K562 (cell line): ENCODE data around the gene RNPEPL1. TPM values are rescaled to one million over a fixed set of nuclear protein-coding genes. Genes with fewer than 3 reads are reported as not detected.

Experiments used
- ATAC-seq: fragments of 200-7000 bp; cut with Tn5 transposase; 3 replicates; pipeline ENCODE4 v1.9.1; 2020; ENCODE audit warnings: moderate library complexity
- BruUV-seq: library from RNA; stranded (reverse); fragments of 400-500 nt; replicated peaks from 2 replicates; lab custom pipeline; 2021; lab: Mats Ljungman, UMichigan
- CTCF ChIA-PET: fragments of 300-600 bp; formaldehyde crosslinking; extraction: SDS; loops from one replicate; lab custom pipeline; 2021; ENCODE audit warnings: low intra/inter-chr PET ratio; lab: Yijun Ruan, JAX
- POLR2A ChIA-PET: fragments of 300-600, 350-650 bp; sonication (Branson Sonifier 250); formaldehyde crosslinking; extraction: SDS; loops from one replicate; lab custom pipeline; 2021; ENCODE audit warnings: antibody characterized with exemption, inconsistent platforms; lab: Yijun Ruan, JAX
- DNase-seq, 4 experiments: peaks; one replicate each; pipeline versions ENCODE4 v3.0.0 to v3.0.0-alpha.2; 2011 to 2018; ENCODE audit warnings: low spot score in 3 of 4, mixed read lengths in 3 of 4; ENCODE audit errors: extremely low read depth in 1 of 4
- FAIRE-seq: peaks from 2 replicates; lab custom pipeline; 2011; peaks lifted over from hg19 to GRCh38; lab: Jason Lieb, UNC
- H2AFZ ChIP-seq: 2 replicates; pipeline ENCODE4 v1.6.0; 2011; ENCODE audit warnings: low read depth, low read length, control low read depth, inconsistent platforms
- H3K27ac ChIP-seq: fragments of 200-600 bp; 3 replicates; pipeline ENCODE4 v1.8.0; 2011; ENCODE audit warnings: low read depth, mild to moderate bottlenecking, control low read depth, inconsistent platforms, low read length, moderate library complexity, mixed read lengths; ENCODE audit errors: extremely low read depth
- H3K27me3 ChIP-seq, 2 experiments: fragments of 300-600 bp in 1 of 2; 2 replicates in 1 of 2; 3 replicates in 1 of 2; pipeline versions ENCODE4 v1.6.0 to v1.8.0; 2011; ENCODE audit warnings: inconsistent platforms in 2 of 2, low read length in 2 of 2, mild to moderate bottlenecking in 1 of 2, mixed read lengths in 1 of 2, moderate library complexity in 1 of 2; ENCODE audit not compliant: control insufficient read depth in 2 of 2, insufficient read depth in 2 of 2
- H3K36me3 ChIP-seq: fragments of 300-600 bp; 3 replicates; pipeline ENCODE4 v1.8.0; 2011; ENCODE audit warnings: mild to moderate bottlenecking, low read length, inconsistent platforms; ENCODE audit not compliant: control insufficient read depth, insufficient read depth
- H3K4me1 ChIP-seq, 2 experiments: fragments of 200-600 bp in 1 of 2; replicated peaks in 1 of 2; 2 replicates in 1 of 2; 3 replicates in 1 of 2; pipeline versions ENCODE4 v1.5.1 to v1.8.0; 2011; ENCODE audit warnings: inconsistent platforms in 2 of 2, low read length in 2 of 2, mild to moderate bottlenecking in 1 of 2, mixed read lengths in 1 of 2, moderate library complexity in 1 of 2; ENCODE audit not compliant: control insufficient read depth in 2 of 2, insufficient read depth in 2 of 2
- H3K4me2 ChIP-seq: 2 replicates; pipeline ENCODE4 v1.6.1; 2011; ENCODE audit warnings: low read length, control low read depth, inconsistent platforms, mixed read lengths; ENCODE audit not compliant: insufficient read depth
- H3K4me3 ChIP-seq: fragments of 200-600 bp; sonication (generic), shearing (Covaris generic); 2 replicates; pipeline ENCODE4 v1.5.1; 2016; ENCODE audit warnings: control low read depth, inconsistent platforms
- H3K79me2 ChIP-seq: fragments of 200-600 bp; 3 replicates; pipeline ENCODE4 v1.8.0; 2011; ENCODE audit warnings: low read length, inconsistent platforms; ENCODE audit not compliant: control insufficient read depth, insufficient read depth
- H3K9ac ChIP-seq, 2 experiments: 2 replicates each; pipeline versions ENCODE4 v1.6.0 to v1.6.1; 2011; ENCODE audit warnings: low read depth in 2 of 2, low read length in 2 of 2, control low read depth in 1 of 2, inconsistent platforms in 1 of 2, mild to moderate bottlenecking in 1 of 2, mixed read lengths in 1 of 2; ENCODE audit not compliant: insufficient read depth in 1 of 2
- H3K9me1 ChIP-seq: one replicate; pipeline ENCODE4 v1.6.0; 2011; ENCODE audit warnings: inconsistent platforms, mild to moderate bottlenecking, low read length, moderate library complexity; ENCODE audit not compliant: control insufficient read depth, insufficient read depth
- H3K9me3 ChIP-seq: replicated peaks from 2 replicates; pipeline ENCODE4 v1.5.1; 2011; ENCODE audit warnings: low read depth, low read length, inconsistent platforms; ENCODE audit not compliant: control insufficient read depth, insufficient read depth
- H4K20me1 ChIP-seq: replicated peaks from 2 replicates; pipeline ENCODE4 v1.6.1; 2011; ENCODE audit warnings: low read length, inconsistent platforms, mixed read lengths; ENCODE audit not compliant: control insufficient read depth, insufficient read depth
- ARID4B ChIP-seq: sonication (generic); formaldehyde crosslinking; IDR thresholded peaks from 2 replicates; pipeline ENCODE4 v1.8.0; 2022; ENCODE audit warnings: mild to moderate bottlenecking, missing genetic modification reagents
- CHD2 ChIP-seq: IDR thresholded peaks from 2 replicates; pipeline ENCODE4 v1.6.1; 2011; ENCODE audit warnings: low read depth, low read length
- ELF2 ChIP-seq: fragments of 250-450 bp; sonication (Bioruptor Pico); IDR thresholded peaks from 2 replicates; pipeline ENCODE4 v1.5.0; 2021; ENCODE audit warnings: mild to moderate bottlenecking
- FIP1L1 ChIP-seq: fragments of 200-400 bp; formaldehyde crosslinking; IDR thresholded peaks from 2 replicates; pipeline ENCODE4 v1.6.1; 2018; ENCODE audit warnings: mild to moderate bottlenecking, low read depth, low read length; ENCODE audit not compliant: poor library complexity, severe bottlenecking
- GATAD2B ChIP-seq: fragments of 450-650 bp; IDR thresholded peaks from 2 replicates; pipeline ENCODE4 v1.6.1; 2017; ENCODE audit warnings: mild to moderate bottlenecking, borderline replicate concordance
- MTA2 ChIP-seq: fragments of 450-650 bp; IDR thresholded peaks from 2 replicates; pipeline ENCODE4 v1.6.1; 2016; ENCODE audit warnings: low read depth
- TEAD1 ChIP-seq, 2 experiments: fragments of 450-650 bp in 1 of 2; sonication (generic) in 1 of 2; formaldehyde crosslinking; IDR thresholded peaks; 2 replicates each; pipeline versions ENCODE4 v1.4.0 to v1.8.0; 2020 to 2022; ENCODE audit warnings: mild to moderate bottlenecking in 2 of 2, missing genetic modification reagents in 1 of 2
- TEAD4 ChIP-seq, 2 experiments: sonication (generic) in 1 of 2; formaldehyde crosslinking in 1 of 2; IDR thresholded peaks; 2 replicates each; pipeline versions ENCODE4 v1.6.1 to v1.8.0; 2012 to 2022; ENCODE audit warnings: borderline replicate concordance in 1 of 2, inconsistent platforms in 1 of 2, low read length in 1 of 2, mild to moderate bottlenecking in 1 of 2, missing genetic modification reagents in 1 of 2
- ZBED1 ChIP-seq: IDR thresholded peaks from 2 replicates; pipeline ENCODE4 v1.6.1; 2014
- ZNF282 ChIP-seq: sonication (generic); formaldehyde crosslinking; IDR thresholded peaks from 2 replicates; pipeline ENCODE4 v1.8.1; 2023; ENCODE audit warnings: missing genetic modification reagents
- ZNF699 ChIP-seq: fragments of 250-450 bp; sonication (Bioruptor Pico); IDR thresholded peaks from 2 replicates; pipeline ENCODE4 v1.8.0; 2021; ENCODE audit warnings: mild to moderate bottlenecking, moderate library complexity; ENCODE audit not compliant: insufficient replicate concordance
- WGBS: fragments of 100-300 bp; shearing (Covaris generic); methylation state at CpG from one replicate; pipeline ENCODE4 v1.1.6; 2016; ENCODE audit warnings: low coverage, mixed read lengths; ENCODE audit not compliant: insufficient coverage; ENCODE audit errors: missing lambda C conversion rate; 5-methylcytosine and 5-hydroxymethylcytosine counted together
- in situ Hi-C: fragments of 300-500 bp; cut with MboI; formaldehyde crosslinking; loops from 4 replicates; pipeline ENCODE4 v1.15.0; 2018; ENCODE audit warnings: inconsistent platforms, mixed read lengths
- intact Hi-C: fragments of 100-400 bp; cut with micrococcal nuclease; formaldehyde crosslinking; loops from 2 replicates; pipeline ENCODE4 v1.14.2; 2022
- polyA plus RNA-seq, 8 experiments: library from polyadenylated mRNA; depleted of rRNA in 4 of 8; stranded (reverse) in 5 of 8; unstranded in 3 of 8; fragments of >200 nt; fragmentation: Nextera tagmentation in 2 of 8; fragmentation: Illumina TruSeq in 1 of 8; extraction: Ambion mirVana in 2 of 8; extraction: Trizol in 1 of 8; gene quantifications; 2 replicates each; pipeline versions ENCODE4 v1.2.1 to v1.2.3, GENCODE V29; 2011 to 2014; ENCODE audit warnings: inconsistent platforms in 1 of 8, missing spikeins in 1 of 8
- total RNA-seq, 7 experiments: library from RNA; depleted of rRNA in 6 of 7; stranded (reverse); fragments of >200 nt in 6 of 7; fragmentation: Illumina TruSeq in 2 of 7; extraction: Trizol in 2 of 7; gene quantifications; 2 replicates each; pipeline versions ENCODE4 v1.2.1 to v1.2.3, GENCODE V29; 2011 to 2021; ENCODE audit warnings: low replicate concordance in 1 of 7

The RNPEPL1 gene
- total and polyA plus RNA-seq, 9 of the 15 experiments (the other 6 are each of a cell fraction or from before 2014, with no cell fraction given): 0.07 to 38.7 (median 5.6) TPM

DNA sequence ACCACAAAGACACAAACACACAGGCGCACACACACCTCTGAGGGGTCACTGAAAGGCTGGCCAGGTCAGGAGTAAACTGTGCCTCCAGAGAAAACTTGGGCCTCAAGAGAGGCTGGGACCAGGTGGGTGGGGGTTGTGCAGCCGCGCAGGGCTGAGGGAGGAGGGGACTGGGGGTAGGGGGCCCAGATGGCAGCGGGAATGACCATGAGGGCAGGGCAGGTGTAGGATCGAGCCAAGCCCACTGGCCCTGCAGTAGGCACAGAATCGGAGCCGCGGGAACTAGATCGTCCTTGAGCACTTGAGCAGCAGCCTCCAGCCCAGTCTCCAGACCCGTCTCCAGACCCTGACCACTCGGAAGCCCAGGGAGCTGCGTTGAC lies 47.3 kb upstream of the RNPEPL1 start:
- Histone ChIP-seq H3K4me2 (no peak overlapping the region), H3K36me3 (peaks cover 39% of the 10 kb centered on the region; the same call in 2 of the 3 replicates), H3K9me1 (no peaks in the 10 kb centered on the region), H4K20me1 (no peaks in the 10 kb centered on the region), H3K79me2 (no peaks in the 10 kb centered on the region), H3K9me3 (peaks cover 14% of the 10 kb centered on the region), H3K4me3 (no peak overlapping the region), H2AFZ (no peak overlapping the region), H3K27ac (no peak overlapping the region), H3K27me3 (no peaks in the 10 kb centered on the region), H3K9ac (no peak overlapping the region), H3K4me1 (no peaks in the 10 kb centered on the region)
- FAIRE-seq (no peak), DNase-seq (no peak), ATAC-seq (no peak)
- in situ Hi-C loops: no loop called here
- ChIA-PET POLR2A (no interaction called here), CTCF (no interaction called here)
- TF ChIP-seq ARID4B (CRISPR knock-in tag) (no peak), FIP1L1 (no peak), TEAD1 (CRISPR knock-in tag; IDR thresholded peaks at IDR 0.05) (no peak), MTA2 (no peak), TEAD4 (IDR thresholded peaks at IDR 0.05; ENCODE audit: low read length) (no peak), TEAD4 (CRISPR knock-in tag; IDR thresholded peaks at IDR 0.05; ENCODE audit: borderline replicate concordance) (no peak), ELF2 (CRISPR knock-in tag) (no peak), CHD2 (no peak), GATAD2B (no peak), ZNF699 (CRISPR knock-in tag) (no peak), ZNF282 (CRISPR knock-in tag) (no peak), ZBED1 (no peak)
- intact Hi-C loops: no loop called here
- no CpG with 5 or more reads among the region's 12 CpGs for WGBS
- no TSS peak for BruUV-seq
